ENCODE results near the gene CWC27.
A peak's percentile ranks its signal among the peaks of the same experiment; 100 is the strongest.
"Not testable (repeated sequence)": the region's sequence is repeated elsewhere in the genome, so short reads cannot be mapped to it uniquely, and the experiment has no call there.

Gene CWC27

GRCh38 chr5:64796301-64796700, 27.6 kb downstream of the CWC27 start:
- no peak for TF ChIP-seq CTCF (IDR thresholded peaks at IDR 0.05; ENCODE audit: low read depth, low read length, missing control alignments)
- no peak for DNase-seq (ENCODE audit: low read depth)
- H3K4me3 ChIP-seq (ENCODE audit: low read depth, low read length): no peak overlapping the region

GRCh38 chr5:64800926-64801325, 32.2 kb downstream of the CWC27 start:
- no peak for TF ChIP-seq CTCF (IDR thresholded peaks at IDR 0.05; ENCODE audit: low read depth, low read length, missing control alignments)
- no peak for DNase-seq (ENCODE audit: low read depth)
- H3K4me3 ChIP-seq (ENCODE audit: low read depth, low read length): no peak overlapping the region

GRCh38 chr5:64806537-64806936, 37.8 kb downstream of the CWC27 start:
- TF ChIP-seq CTCF (IDR thresholded peaks at IDR 0.05; ENCODE audit: low read depth, low read length, missing control alignments): no peak
- no peak for DNase-seq (ENCODE audit: low read depth)
- no peak overlapping the region for H3K4me3 ChIP-seq (ENCODE audit: low read depth, low read length)

- no peak overlapping the region for H3K4me3 ChIP-seq (ENCODE audit: low read depth, low read length)
These were observed 38.8 kb downstream of the CWC27 start for GRCh38 chr5:64807520-64807919.

GRCh38 chr5:64811050-64811640, 42.4 kb downstream of the CWC27 start:
- peak; percentile 30 for DNase-seq (ENCODE audit: low read depth)
- TF ChIP-seq CTCF (IDR thresholded peaks at IDR 0.05; ENCODE audit: low read depth, low read length, missing control alignments): peak; percentile 63
- H3K4me3 ChIP-seq (ENCODE audit: low read depth, low read length): no peak overlapping the region

More at GRCh38 chr5:64807520-64807919, 38.8 kb downstream of the CWC27 start:
- DNase-seq (ENCODE audit: low read depth): no peak
- TF ChIP-seq CTCF (IDR thresholded peaks at IDR 0.05; ENCODE audit: low read depth, low read length, missing control alignments): no peak

GRCh38 chr5:64814073-64814472, 45.3 kb downstream of the CWC27 start:
- no peak overlapping the region for H3K4me3 ChIP-seq (ENCODE audit: low read depth, low read length)
- no peak for TF ChIP-seq CTCF (IDR thresholded peaks at IDR 0.05; ENCODE audit: low read depth, low read length, missing control alignments)
- peak; percentile 18 for DNase-seq (ENCODE audit: low read depth)

GRCh38 chr5:64818245-64818644, 49.5 kb downstream of the CWC27 start:
- DNase-seq (ENCODE audit: low read depth): no peak
- no peak for TF ChIP-seq CTCF (IDR thresholded peaks at IDR 0.05; ENCODE audit: low read depth, low read length, missing control alignments)
- no peak overlapping the region for H3K4me3 ChIP-seq (ENCODE audit: low read depth, low read length)

GRCh38 chr5:64819345-64819744, 50.6 kb downstream of the CWC27 start:
- not testable (repeated sequence) for DNase-seq (ENCODE audit: low read depth); H3K4me3 ChIP-seq (ENCODE audit: low read depth, low read length)

All from GM12864 (cell line).